HK-2 (cell line): Measurements from ENCODE around the gene FAM131A.
A peak's percentile ranks its signal among the peaks of the same experiment; 100 is the strongest.

Experiments used
- DNase-seq: peaks from one replicate; pipeline ENCODE4 v3.0.0-alpha.2; 2018; ENCODE audit not compliant: unreplicated experiment

FAM131A gene, protein sequence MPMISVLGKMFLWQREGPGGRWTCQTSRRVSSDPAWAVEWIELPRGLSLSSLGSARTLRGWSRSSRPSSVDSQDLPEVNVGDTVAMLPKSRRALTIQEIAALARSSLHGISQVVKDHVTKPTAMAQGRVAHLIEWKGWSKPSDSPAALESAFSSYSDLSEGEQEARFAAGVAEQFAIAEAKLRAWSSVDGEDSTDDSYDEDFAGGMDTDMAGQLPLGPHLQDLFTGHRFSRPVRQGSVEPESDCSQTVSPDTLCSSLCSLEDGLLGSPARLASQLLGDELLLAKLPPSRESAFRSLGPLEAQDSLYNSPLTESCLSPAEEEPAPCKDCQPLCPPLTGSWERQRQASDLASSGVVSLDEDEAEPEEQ

DNA sequence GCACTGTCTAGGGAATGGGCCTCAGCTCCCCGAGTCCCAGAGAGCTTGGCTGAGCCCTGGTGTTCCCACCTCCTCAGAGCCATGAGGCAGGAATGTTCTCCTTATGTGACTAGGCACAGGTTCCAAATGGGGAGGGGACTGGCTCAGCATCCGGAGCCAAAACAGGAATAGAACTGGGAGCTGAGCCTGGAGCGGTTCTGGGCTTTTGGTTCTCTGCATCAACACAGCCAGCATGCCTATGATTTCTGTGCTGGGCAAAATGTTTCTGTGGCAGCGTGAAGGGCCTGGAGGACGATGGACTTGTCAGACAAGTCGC, at the start of gene FAM131A:
TSS of gene FAM131A (plus strand) at position 202 of the 316 bp plus-strand sequence. CDS start at position 233, 31 bp downstream.
- DNase-seq: no peak

DNA sequence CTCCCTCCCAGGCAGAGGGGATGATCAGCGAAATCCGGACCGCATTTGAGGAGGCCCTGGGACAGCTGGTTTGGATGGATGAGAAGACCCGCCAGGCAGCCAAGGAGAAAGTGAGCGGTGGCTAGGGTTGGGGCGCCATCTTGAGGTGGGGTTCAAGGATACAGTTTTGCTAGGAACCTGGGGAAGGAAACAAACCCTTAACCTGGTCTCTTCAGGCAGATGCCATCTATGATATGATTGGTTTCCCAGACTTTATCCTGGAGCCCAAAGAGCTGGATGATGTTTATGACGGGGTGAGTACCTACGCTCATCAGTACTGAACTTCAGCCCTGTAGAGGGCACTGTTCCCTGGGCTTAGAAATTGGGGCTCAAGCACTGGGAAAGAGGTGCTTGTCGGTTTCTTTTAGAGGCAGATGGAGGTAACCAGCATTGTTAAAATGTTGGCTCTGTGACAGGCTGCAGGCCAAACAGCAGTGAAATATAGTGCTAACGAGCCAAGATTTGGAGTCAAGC, 47.9 kb upstream of the FAM131A start:
- DNase-seq: peak; percentile 77

DNA sequence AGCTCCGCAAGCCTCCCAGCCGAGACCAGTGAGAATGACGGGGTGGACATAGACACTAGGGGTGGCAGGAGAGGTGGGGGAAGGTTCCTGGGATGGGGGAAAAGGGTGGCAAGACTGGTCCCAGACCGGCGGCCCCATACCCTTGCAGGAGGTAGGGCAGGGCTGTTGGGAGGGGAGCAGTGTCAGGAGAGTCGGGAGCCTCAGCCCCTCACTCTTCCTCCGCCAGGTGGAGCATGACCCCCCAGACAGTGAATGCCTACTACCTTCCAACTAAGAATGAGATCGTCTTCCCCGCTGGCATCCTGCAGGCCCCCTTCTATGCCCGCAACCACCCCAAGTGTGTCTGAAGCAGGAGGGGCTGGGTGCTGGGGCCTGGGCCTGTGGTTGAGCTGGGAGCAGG, 47.1 kb upstream of the FAM131A start:
- DNase-seq: no peak

DNA sequence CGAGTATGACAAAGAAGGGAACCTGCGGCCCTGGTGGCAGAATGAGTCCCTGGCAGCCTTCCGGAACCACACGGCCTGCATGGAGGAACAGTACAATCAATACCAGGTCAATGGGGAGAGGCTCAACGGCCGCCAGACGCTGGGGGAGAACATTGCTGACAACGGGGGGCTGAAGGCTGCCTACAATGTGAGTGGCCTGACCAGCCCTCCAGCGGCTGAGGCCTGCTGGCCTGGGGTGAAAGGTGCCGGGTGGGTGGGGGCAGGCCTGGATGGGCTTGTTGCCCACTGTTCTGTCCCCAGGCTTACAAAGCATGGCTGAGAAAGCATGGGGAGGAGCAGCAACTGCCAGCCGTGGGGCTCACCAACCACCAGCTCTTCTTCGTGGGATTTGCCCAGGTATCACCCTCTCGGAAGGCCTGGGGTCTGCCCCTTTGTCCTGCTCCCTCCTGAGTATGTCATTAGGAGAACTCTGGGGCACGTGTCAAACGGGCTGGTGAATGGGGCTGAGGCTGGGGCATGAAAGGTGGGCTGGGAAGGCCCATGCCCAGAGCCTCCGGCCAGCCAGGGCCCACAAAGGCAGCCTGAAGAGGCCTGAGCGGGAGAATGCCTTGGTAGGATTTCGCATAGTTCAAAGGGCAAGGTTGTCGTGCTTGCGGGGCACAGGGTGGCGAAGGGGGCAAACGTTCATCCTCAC, 46.2 kb upstream of the FAM131A start:
- no peak for DNase-seq

DNA sequence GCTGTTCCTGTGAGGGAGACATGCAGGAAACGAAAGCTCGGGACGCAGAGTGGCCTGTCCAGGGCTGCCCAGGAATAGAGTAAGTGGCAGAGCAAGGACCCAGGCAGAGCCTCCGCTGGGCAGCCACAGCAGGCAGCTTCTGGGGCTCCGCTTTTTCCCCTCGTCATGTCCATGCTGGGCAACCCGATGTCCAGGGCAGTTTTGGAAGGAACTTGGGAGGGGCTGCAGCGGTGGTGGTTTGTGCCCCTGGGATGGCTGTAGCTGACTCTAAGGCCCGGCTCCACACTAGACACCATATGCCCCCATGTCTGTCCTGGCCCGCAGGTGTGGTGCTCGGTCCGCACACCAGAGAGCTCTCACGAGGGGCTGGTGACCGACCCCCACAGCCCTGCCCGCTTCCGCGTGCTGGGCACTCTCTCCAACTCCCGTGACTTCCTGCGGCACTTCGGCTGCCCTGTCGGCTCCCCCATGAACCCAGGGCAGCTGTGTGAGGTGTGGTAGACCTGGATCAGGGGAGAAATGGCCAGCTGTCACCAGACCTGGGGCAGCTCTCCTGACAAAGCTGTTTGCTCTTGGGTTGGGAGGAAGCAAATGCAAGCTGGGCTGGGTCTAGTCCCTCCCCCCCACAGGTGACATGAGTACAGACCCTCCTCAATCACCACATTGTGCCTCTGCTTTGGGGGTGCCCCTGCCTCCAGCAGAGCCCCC, 45.5 kb upstream of the FAM131A start:
- no peak for DNase-seq

DNA sequence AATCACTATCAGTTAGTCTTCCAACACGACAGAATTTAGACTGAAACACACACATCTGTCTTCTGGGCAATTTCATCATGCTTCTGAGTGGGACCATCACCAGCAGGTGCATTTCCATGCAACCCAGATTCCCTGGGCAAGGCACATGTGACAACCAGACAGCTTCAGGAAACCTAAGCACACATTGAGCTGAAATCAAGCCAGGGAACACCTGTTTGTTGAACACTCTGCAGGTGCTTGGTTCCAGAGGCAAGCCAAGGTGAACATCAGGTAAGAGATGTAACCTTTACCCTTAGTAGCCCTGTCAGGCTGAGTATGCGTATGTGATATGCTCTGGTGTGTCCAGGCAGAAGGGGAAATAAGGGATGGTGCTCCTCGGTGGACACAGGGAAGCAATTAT, 41.6 kb upstream of the FAM131A start:
- DNase-seq: no peak

DNA sequence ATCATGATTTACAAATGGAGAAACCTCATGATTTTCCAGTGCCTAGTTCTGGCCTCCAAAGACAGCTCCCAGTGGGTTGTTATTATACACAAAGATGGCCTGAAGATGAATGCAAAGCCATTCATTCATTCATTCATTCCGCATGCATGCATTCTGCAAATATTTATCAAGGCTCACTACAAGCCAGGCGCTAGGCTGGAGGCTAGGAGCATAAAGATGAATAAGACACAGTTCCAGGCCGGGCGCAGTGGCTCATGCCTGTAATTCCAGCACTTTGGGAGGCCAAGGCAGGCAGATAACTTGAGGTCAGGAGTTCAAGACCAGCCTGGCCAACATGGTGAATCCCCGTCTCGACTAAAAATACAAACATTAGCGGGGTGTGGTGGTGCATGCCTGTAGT, 40.8 kb upstream of the FAM131A start:
- no peak for DNase-seq

DNA sequence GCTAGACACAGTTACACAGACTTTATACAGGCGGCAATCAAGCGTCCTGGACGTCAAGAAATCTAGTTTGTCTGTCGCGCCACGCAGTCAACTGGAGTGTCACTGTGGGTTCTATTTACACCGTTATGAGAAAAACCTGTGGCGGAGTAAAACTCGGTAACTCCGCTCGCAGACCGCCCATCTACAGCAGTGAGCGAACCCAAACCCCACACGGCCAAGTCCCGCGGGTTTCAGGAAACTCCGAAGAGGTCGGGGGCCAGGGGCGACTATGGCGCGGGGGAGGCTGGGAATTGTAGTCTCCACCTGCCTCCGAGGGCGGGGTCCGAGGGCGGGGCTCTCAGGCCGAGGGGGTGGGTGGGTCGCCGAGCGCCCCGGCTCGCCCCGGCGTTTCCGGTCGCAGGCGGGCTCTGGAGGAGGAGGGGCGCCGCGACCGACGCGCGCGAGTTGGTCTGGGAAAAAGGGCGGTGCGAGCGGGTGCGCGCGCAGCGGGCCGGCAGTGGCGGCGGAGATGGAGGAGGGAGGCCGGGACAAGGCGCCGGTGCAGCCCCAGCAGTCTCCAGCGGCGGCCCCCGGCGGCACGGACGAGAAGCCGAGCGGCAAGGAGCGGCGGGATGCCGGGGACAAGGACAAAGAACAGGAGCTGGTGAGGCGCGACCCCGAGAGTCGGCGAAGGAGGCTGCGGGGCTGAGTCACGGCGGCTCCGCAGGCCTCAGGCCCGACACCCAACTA, 38.5 kb upstream of the FAM131A start, which contains the start of gene PSMD2:
TSS of gene PSMD2 (plus strand) at position 483 of the 729 bp plus-strand sequence. CDS start at position 509, 26 bp downstream.
- peak; percentile 99 for DNase-seq

DNA sequence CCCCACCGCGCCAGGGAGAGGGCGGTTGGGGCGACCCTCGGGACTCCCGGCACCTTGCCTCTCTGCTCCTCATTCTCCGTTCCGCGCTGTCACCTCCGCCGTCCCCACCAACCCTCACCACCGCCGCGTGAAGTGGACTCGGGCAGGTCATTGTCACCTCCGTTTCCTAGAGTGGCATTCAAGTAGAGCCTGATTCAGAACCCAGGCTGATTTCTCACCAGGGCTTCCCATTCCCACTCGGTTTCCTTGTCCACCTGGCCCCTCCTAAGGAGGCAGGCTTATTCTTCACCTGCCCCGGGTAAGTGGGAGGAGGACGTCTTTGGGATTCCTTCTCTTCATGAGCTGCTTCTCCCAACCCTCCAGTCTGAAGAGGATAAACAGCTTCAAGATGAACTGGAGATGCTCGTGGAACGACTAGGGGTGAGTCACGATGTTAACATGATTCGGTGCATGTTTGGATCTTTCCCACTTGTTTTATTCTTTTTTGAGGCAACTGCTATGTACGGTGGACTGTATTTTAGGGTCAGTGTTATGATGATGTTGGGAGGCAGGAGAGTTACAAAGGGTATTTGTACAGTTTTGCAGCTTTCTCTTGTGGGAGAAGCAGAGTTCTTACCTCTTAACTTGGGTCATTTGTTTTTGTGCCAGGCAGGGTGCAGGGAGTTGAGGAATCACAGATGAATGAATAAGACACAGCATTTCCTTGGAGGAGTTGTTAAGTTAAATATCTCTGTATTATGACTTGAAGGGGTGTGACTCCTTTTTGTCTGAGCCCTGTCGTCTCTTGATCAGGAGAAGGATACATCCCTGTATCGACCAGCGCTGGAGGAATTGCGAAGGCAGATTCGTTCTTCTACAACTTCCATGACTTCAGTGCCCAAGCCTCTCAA, 37.7 kb upstream of the FAM131A start:
- DNase-seq: no peak

DNA sequence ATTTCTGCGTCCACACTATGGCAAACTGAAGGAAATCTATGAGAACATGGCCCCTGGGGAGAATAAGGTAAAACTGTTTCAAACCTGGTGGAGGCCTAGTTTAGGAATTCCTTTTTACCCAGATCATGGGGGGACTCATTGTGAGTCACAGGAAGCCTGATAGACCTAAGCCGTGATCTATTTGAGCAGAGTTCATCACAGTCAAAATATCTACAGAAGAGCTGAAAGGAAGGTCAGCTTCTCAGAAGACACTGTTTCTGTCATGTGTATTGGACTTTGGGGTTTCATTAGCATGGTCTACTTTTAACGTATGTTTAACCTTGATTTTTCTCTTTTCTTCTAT, 37.1 kb upstream of the FAM131A start:
- DNase-seq: no peak

DNA sequence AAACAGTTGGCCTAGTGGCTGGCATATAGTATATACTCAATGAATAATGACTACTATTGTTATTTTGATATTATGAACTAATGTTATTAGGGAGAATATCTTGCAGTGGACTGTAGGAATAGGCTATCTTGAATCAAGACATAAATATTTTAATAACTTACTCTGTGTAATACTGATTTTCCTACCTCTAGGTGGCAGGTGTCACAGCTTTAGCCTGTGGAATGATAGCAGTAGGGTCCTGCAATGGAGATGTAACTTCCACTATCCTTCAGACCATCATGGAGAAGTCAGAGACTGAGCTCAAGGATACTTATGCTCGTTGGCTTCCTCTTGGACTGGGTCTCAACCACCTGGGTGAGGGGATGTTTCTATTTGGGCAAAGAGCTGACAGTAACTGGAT, 31.8 kb upstream of the FAM131A start:
- no peak for DNase-seq

DNA sequence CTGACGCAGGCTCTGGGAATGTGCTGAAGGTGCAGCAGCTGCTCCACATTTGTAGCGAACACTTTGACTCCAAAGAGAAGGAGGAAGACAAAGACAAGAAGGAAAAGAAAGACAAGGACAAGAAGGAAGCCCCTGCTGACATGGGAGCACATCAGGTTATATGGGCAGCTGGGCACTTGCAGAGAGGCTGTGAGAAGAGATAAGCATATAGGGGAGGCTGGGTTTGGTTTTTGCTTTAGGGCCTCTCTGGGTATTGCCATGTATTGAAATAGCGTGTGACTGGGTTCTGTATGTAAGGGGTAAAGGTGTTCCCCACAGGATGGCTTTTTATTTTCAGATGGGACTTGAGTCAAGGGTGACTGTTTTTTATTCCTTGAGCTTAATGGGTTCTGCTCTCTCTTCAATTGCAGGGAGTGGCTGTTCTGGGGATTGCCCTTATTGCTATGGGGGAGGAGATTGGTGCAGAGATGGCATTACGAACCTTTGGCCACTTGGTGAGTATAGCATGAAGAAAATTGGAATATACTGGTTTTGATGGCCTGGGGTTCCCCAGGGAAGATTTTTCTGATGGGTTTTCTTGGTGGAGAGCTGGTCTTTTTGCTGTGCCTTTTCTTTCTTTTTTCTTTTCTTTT, 30.9 kb upstream of the FAM131A start:
- DNase-seq: no peak

DNA sequence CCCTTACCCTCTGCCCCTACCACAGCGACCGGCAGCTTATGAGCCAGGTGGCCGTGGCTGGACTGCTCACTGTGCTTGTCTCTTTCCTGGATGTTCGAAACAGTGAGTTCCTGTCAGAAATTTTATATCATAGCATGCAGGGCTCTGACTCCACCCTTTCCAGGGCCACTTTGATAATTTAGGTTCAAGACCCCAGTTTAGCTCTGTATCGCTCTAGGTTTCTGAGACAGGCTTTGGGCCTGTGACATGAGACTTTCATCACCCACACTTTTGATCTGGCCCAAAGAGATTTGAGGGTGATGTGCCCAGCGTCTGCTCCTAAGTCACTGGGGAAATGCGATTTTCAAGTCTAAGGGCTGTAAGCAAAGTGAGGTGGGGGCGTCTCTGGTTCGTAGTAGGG, 29.5 kb upstream of the FAM131A start:
- no peak for DNase-seq

DNA sequence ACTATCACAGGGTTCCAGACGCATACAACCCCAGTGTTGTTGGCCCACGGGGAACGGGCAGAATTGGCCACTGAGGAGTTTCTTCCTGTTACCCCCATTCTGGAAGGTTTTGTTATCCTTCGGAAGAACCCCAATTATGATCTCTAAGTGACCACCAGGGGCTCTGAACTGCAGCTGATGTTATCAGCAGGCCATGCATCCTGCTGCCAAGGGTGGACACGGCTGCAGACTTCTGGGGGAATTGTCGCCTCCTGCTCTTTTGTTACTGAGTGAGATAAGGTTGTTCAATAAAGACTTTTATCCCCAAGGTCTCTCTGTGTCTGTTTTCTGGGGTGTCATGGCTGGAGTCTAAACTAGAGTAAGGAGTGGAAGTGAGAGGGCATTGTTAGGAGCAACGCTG, 28.7 kb upstream of the FAM131A start:
- DNase-seq: no peak

DNA sequence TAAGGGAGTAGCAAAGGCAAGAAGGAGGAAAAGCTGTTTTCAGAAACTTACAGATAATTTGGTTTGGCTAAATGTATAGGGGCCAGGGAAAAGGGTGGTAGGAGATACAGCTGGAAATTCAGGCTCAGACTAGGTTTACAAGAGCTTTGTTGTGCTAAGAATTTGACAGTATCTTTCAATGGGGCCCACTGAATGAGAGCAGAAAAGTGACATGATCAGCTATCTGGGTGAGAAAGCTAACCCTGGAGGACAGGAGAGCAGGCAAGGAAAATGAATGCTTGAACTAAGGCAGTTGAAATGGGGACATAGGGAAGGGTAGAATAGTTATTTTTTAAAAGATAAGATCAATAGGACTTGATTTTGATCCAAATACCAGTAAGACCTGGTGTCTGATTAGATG, 25.8 kb upstream of the FAM131A start:
- no peak for DNase-seq

DNA sequence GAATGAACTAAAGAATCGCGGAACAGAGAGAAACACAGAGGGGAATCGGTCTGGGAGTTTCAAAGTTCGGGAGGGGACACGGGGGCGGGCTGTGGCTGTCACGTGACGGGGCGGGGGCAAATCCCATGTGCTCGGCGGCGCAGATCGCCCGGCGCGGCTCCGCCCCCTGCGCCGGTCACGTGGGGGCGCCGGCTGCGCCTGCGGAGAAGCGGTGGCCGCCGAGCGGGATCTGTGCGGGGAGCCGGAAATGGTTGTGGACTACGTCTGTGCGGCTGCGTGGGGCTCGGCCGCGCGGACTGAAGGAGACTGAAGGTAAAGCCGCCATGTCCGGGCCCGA, 23.1 kb upstream of the FAM131A start, which contains the start of gene EIF4G1:
TSS of gene EIF4G1 (plus strand) at position 244 of the 337 bp plus-strand sequence. CDS start 1,191 bp downstream, outside the sequence.
- DNase-seq: peak; percentile 96

DNA sequence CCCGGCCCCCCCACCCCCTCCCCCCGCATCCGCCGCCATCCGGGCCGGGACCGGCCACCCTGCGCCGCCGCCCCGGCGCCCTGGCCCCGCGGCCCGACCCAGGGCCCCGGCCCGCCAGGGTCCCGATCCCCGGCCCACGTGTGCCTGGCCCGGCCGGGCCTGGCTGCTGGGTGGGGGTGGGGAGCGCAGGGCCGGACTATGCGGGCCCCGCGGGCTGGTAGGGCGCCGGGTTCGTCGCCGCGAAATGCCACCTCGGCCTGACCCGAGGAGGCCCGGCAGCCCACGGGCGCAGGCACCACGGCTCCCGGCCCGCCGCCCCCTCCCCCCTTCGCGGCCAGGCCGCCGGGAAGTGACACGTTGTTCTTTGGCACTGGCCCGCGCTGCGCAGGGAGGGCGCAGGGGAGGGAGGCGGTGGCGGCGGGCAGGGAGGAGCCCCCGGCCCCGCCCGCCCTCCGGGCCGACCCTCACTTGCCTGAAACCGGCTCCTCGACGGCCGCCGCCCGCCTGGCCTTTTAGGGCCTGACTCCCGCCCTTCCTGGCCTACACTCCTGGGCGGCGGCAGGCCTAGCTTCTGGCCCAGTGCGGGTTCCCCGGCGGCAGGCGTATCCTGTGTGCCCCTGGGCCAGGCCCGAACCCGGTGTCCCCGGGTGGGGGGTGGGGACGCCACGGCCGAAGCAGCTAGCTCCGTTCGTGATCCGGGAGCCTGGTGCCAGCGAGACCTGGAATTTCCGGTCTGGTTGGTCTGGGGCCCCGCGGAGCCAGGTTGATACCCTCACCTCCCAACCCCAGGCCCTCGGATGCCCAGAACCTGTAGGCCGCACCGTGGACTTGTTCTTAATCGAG, 22.5 kb upstream of the FAM131A start:
- DNase-seq: peak; percentile 68

DNA sequence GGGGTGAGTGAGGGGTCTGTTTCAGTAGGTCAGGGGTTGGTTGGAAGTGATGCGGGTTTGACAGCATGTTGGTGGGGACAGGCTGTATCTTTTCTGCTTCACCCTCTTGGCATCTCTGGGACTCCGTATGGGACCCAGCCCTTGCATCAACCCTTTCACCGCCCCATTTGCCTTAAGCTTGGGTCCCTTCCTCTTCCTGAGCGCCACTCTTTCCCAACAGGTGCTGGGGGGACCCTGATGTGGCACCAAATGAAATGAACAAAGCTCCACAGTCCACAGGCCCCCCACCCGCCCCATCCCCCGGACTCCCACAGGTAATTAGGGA, 21.9 kb upstream of the FAM131A start:
- DNase-seq: no peak

DNA sequence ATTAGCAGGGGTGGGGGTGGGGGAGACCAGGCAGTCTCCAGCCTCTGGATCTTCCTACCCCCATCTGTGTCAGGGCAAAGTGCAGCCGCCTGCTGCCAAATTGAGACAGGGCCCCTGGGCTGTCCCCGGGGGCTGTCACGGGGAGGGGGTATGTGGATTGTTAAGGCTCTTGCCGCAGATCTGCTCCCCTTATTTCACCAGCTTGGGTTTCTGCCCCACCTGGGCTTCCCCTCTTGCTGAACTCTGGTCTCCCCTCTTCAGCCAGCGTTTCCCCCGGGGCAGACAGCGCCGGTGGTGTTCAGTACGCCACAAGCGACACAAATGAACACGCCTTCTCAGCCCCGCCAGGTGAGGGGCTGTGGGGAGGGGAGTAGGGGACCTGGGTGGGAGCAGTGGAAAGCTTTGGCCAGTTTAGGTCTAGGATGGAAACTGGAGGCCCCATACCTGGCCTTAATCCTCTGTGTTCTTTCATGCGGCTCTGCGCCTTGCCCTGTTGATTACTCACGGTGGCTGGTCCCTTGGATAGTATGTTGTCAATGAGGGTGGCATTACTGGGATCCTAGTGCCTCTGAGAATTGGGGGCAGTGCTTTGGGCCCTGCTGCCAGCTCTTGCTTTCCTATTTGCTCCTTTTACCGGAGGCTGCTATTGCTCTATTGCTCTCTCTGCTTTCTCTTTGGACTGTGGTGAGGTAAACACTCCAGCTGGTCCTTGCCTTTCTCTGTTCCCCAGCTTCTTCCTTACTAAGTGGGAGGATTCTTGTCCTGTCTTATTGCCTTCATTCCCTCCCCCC, 21.3 kb upstream of the FAM131A start:
- no peak for DNase-seq
